ENCODE results near the gene CCNL2.

GRCh38 chr1:1399187-1399871, at the start of gene CCNL2:
- no peak for TF ChIP-seq YY1 (IDR thresholded peaks at IDR 0.05; ENCODE audit: insufficient read depth, insufficient read length)
- TF ChIP-seq ZNF274 (IDR thresholded peaks at IDR 0.05; ENCODE audit: low read depth, low read length), result no peak
